Measurements from ENCODE around the gene ACTN3. TPM values are rescaled to one million over a fixed set of nuclear protein-coding genes. Genes with fewer than 3 reads are reported as not detected.
A peak's percentile ranks its signal among the peaks of the same experiment; 100 is the strongest.

Gene ACTN3
- total RNA-seq, 2 experiments from 2014 or later = 0.27 TPM; not detected in 1

GRCh38 chr11:66570079-66570849 is 23.6 kb downstream of the ACTN3 start:
- DNase-seq (ENCODE audit: low spot score) = no peak
- Histone ChIP-seq H4K20me1 (ENCODE audit: insufficient read depth, low read length) (no peaks in the 10 kb centered on the region), H3K9me2 (ENCODE audit: insufficient read depth, low read length) (no peaks in the 10 kb centered on the region), H3K79me2 (ENCODE audit: insufficient read depth, low read depth, low read length) (no peaks in the 10 kb centered on the region), H2AFZ (ENCODE audit: low read length) (no peak overlapping the region), H3K4me3 (ENCODE audit: low read depth, low read length, poor library complexity, severe bottlenecking) (no peak overlapping the region), H3K36me3 (ENCODE audit: insufficient read depth, low read length) (no peaks in the 10 kb centered on the region), H3K9me3 (ENCODE audit: low read length) (no peaks in the 10 kb centered on the region), H3K4me2 (ENCODE audit: low read length) (no peak overlapping the region), H3K4me1 (ENCODE audit: insufficient read depth, low read length, poor library complexity, severe bottlenecking) (no peaks in the 10 kb centered on the region), H3K27ac (ENCODE audit: low read depth, low read length, poor library complexity, severe bottlenecking) (no peak overlapping the region)
- ChIA-PET POLR2A (interaction anchor here (0.7 kb wide), 1 partner anchor 16 kb away, joined by 3 read pairs; no protein-coding TSS in a partner anchor), CTCF (ENCODE audit: unreplicated experiment) (no interaction called here)
- BruUV-seq (replicated peaks) = no TSS peak
- intact Hi-C loops (cut with micrococcal nuclease; ENCODE audit: unreplicated experiment) = no loop called here
- no peak for TF ChIP-seq EZH2phosphoT487 (IDR thresholded peaks at IDR 0.05; ENCODE audit: borderline replicate concordance, low read depth, low read length)
- TF ChIP-seq CTCF (conservative IDR thresholded peaks at IDR 0.05; ENCODE audit: low read length) = no peak

- H4K20me1 ChIP-seq (ENCODE audit: insufficient read depth, low read length) = no peaks in the 10 kb centered on the region
- TF ChIP-seq CTCF (conservative IDR thresholded peaks at IDR 0.05; ENCODE audit: low read length) = no peak
- TF ChIP-seq EZH2phosphoT487 (IDR thresholded peaks at IDR 0.05; ENCODE audit: borderline replicate concordance, low read depth, low read length) = no peak
- intact Hi-C loops (cut with micrococcal nuclease; ENCODE audit: unreplicated experiment) = no loop called here
- no peaks in the 10 kb centered on the region for H3K36me3 ChIP-seq (ENCODE audit: insufficient read depth, low read length)
- no peaks in the 10 kb centered on the region for H3K4me1 ChIP-seq (ENCODE audit: insufficient read depth, low read length, poor library complexity, severe bottlenecking)
- POLR2A ChIA-PET = no interaction called here
- no peak overlapping the region for H3K4me3 ChIP-seq (ENCODE audit: low read depth, low read length, poor library complexity, severe bottlenecking)
- H3K9me3 ChIP-seq (ENCODE audit: low read length) = no peaks in the 10 kb centered on the region
- no peak for DNase-seq (ENCODE audit: low spot score)
- no peak overlapping the region for H2AFZ ChIP-seq (ENCODE audit: low read length)
- no peaks in the 10 kb centered on the region for H3K9me2 ChIP-seq (ENCODE audit: insufficient read depth, low read length)
- BruUV-seq (replicated peaks) = no TSS peak
- H3K27ac ChIP-seq (ENCODE audit: low read depth, low read length, poor library complexity, severe bottlenecking) = no peak overlapping the region
- CTCF ChIA-PET (ENCODE audit: unreplicated experiment) = no interaction called here
- H3K79me2 ChIP-seq (ENCODE audit: insufficient read depth, low read depth, low read length) = no peaks in the 10 kb centered on the region
- no peak overlapping the region for H3K4me2 ChIP-seq (ENCODE audit: low read length)
Measured at GRCh38 chr11:66570850-66571180, 24.1 kb downstream of the ACTN3 start.

GRCh38 chr11:66579017-66579606 is 32.4 kb downstream of the ACTN3 start:
- intact Hi-C loops (cut with micrococcal nuclease; ENCODE audit: unreplicated experiment) = loop anchor here (1.0 to 5.0 kb wide), 4 partner anchors 38 to 172 kb away; partner anchors contain the start of genes RBM14 and RBM4
- no peak for TF ChIP-seq EZH2phosphoT487 (IDR thresholded peaks at IDR 0.05; ENCODE audit: borderline replicate concordance, low read depth, low read length)
- peak; percentile 91 for TF ChIP-seq CTCF (conservative IDR thresholded peaks at IDR 0.05; ENCODE audit: low read length)
- no peaks in the 10 kb centered on the region for H4K20me1 ChIP-seq (ENCODE audit: insufficient read depth, low read length)
- no peaks in the 10 kb centered on the region for H3K79me2 ChIP-seq (ENCODE audit: insufficient read depth, low read depth, low read length)
- no peak overlapping the region for H3K4me2 ChIP-seq (ENCODE audit: low read length)
- peak; percentile 73 for DNase-seq (ENCODE audit: low spot score)
- ChIA-PET CTCF (ENCODE audit: unreplicated experiment) (interaction anchor here (1.0 kb wide), 1 partner anchor 99 kb away, joined by 4 read pairs; no protein-coding TSS in a partner anchor), POLR2A (interaction anchor here (0.5 kb wide), 1 partner anchor 12 kb away, joined by 5 read pairs; no protein-coding TSS in a partner anchor)
- H3K4me3 ChIP-seq (ENCODE audit: low read depth, low read length, poor library complexity, severe bottlenecking) = no peak overlapping the region
- H3K36me3 ChIP-seq (ENCODE audit: insufficient read depth, low read length) = no peaks in the 10 kb centered on the region
- H3K9me3 ChIP-seq (ENCODE audit: low read length) = peaks cover 13% of the 10 kb centered on the region; the same call in 1 of the 2 replicates
- no peaks in the 10 kb centered on the region for H3K4me1 ChIP-seq (ENCODE audit: insufficient read depth, low read length, poor library complexity, severe bottlenecking)
- H3K9me2 ChIP-seq (ENCODE audit: insufficient read depth, low read length) = no peaks in the 10 kb centered on the region
- H3K27ac ChIP-seq (ENCODE audit: low read depth, low read length, poor library complexity, severe bottlenecking) = no peak overlapping the region
- no TSS peak for BruUV-seq (replicated peaks)
- no peak overlapping the region for H2AFZ ChIP-seq (ENCODE audit: low read length)
